NB4 (cell line): ENCODE measurements around the gene NTRK3.

Experiments
- CTCF ChIP-seq: IDR thresholded peaks from one replicate; pipeline ENCODE4 v1.5.1; 2012; ENCODE audit warnings: low read depth, low read length
- POLR2A ChIP-seq: IDR thresholded peaks from 2 replicates; pipeline ENCODE4 v1.6.1; 2011; ENCODE audit warnings: mild to moderate bottlenecking; ENCODE audit not compliant: insufficient read length; ENCODE audit errors: extremely low read depth
- TF ChIP-seq, protein P1 (sequence below): IDR thresholded peaks from 2 replicates; pipeline ENCODE4 v1.6.1; 2011; ENCODE audit warnings: low read depth, low read length

DNA sequence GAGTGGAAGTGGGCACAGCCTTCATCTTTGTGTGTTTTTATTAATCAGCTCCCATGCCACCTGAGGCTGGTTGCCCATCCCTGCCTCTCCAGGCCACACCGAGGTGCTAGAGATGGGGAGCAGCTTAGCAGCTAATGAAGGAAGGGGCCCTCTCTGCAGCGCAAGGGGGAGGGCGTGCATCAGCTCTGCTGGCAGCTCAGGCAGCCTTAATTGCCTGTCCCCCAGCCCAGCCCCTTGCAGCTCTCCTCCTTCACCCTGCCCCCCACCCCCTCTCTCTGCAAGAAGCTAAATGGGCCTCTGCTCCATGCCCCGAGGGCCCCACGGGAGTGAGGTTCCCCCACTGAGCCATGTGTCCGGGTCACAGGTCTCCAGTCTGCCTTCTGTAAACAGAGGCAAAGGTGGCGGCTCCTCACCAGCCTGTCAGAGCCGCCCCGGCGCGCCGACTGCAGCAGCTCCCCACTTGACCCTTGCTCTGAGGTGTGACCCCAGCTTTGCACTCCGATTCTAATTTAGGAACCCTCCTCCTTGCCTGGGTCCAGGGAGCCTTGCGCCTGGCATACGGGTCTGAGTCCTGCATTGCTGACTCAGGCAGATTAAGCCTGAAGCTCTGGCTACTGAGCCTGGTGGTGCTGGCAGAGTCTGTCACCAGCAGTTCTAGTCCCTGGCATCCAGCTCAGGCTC, 27.9 kb upstream of the NTRK3 start:
- TF ChIP-seq CTCF (no peak), POLR2A (no peak)
- TF ChIP-seq, protein P1, sequence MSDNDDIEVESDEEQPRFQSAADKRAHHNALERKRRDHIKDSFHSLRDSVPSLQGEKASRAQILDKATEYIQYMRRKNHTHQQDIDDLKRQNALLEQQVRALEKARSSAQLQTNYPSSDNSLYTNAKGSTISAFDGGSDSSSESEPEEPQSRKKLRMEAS, result no peak
